COLO668 (cell line): ENCODE data around the gene MEX3A.
"Not testable (repeated sequence)": the region's sequence is repeated elsewhere in the genome, so short reads cannot be mapped to it uniquely, and the experiment has no call there.

Experiments
- DNase-seq: peaks from one replicate; lab custom pipeline; 2025; ENCODE audit not compliant: unreplicated experiment; lab: John Stamatoyannopoulos, UW

The MEX3A gene

DNA sequence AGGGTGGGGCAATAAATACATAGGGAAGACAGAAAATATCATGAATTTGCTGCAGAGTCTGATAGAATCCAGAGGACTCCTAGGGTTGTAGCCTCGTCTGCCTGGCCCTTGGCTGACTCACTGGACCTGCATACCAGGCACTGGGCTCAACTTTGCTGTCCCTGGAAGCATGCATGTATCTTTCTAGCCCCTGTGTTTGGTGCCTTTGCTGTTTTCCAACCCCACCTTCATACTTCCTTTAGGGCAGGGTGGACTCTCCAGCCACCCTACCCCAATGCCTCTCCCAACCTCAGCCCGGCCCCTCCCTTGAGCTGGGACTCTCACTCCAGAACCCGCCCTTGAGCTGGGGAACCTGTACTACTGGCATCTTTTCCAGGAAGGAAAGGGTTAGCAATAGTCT lies 20.1 kb downstream of the MEX3A start:
- no peak for DNase-seq

DNA sequence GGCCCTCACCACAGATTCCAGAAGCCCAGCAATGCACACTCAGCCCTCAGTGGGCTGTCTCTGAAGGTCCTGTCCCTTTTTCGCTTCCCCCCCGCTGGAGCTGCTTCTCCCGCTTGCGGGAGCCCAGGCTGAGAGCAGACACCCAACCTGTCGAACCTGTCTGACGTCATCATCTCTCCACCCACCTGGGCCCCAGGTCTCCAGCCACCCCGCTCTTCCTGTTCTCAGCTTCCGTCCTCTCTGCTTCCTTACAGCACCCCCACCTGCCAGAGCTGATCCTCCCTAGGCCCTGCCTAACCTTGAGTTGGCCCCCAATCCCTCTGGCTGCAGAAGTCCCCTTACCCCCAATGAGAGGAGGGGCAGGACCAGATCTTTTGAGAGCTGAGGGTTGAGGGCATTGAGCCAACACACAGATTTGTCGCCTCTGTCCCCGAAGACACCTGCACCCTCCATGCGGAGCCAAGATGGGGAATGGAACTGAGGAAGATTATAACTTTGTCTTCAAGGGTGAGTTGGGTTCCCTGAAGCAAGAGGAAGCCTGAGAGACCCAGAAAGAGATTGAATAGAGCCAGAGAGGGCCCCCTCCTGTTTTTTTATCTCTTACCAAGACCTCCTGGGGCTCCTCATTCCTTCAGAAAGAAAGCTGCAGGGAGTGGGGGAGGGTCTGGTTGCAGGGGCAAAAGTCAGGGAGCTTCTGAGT lies 21.2 kb downstream of the MEX3A start, which contains the start of gene RAB25:
TSS of gene RAB25 (plus strand) at position 224 of the 700 bp plus-strand sequence. CDS start at position 465, 241 bp downstream.
- DNase-seq: peak; percentile 93

DNA sequence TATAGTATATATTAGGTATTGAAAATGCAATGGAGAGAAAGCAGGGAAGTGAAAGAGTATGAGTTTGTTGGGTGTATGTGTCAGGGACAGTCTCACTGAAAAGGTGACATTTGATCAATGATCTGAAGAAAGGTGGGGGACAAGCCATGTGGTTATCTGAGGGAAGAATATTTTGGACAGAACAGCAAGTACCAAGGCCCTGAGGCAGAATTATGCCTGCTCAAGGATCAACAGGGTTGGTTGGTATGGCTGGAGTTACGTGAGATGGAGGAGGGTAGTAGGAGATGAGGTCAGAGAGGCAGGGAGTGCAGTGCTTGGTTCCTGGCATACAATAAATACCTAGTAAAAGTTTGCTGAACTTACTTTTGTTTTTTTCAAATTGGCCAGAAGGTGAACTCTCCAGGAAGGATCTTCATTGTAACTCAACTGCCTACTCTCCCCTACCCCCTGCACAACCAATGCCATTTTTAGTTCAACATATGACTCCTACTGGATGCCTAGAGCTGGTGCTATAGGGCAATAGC lies 25.9 kb downstream of the MEX3A start:
- no peak for DNase-seq

DNA sequence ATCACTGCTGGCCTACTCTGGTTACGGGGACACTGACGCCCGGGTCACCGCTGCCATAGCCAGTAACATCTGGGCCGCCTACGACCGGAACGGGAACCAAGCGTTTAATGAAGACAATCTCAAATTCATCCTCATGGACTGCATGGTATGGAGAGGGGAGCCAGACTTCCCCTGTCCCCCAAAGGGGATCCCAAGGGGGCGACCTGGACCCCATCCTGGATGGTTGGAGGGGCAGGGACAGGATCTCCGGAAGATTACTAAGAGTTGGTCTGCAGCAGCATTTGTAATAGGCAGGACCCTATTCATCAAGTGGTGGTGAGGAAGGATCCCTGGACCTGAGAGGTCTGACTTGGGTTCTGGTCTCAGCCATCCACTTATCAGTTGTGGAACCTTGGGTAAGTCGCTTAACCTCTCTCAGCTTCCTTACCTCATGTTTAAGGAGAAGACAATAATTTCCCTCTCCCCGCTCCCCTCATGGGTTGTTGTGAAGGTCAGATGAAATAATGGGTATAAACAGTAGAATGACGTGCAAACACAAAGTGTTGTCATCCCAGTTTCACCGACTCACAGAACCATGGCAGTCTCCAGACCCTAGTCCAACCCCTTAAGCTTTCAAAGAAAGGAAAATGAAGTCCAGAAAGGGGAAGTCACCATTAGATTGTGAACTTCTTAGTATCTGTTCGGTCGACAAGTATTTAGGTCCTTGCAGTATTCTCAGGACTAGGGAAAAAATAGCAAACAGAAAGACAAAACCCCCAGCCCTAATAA lies 26.8 kb downstream of the MEX3A start:
- DNase-seq: no peak

DNA sequence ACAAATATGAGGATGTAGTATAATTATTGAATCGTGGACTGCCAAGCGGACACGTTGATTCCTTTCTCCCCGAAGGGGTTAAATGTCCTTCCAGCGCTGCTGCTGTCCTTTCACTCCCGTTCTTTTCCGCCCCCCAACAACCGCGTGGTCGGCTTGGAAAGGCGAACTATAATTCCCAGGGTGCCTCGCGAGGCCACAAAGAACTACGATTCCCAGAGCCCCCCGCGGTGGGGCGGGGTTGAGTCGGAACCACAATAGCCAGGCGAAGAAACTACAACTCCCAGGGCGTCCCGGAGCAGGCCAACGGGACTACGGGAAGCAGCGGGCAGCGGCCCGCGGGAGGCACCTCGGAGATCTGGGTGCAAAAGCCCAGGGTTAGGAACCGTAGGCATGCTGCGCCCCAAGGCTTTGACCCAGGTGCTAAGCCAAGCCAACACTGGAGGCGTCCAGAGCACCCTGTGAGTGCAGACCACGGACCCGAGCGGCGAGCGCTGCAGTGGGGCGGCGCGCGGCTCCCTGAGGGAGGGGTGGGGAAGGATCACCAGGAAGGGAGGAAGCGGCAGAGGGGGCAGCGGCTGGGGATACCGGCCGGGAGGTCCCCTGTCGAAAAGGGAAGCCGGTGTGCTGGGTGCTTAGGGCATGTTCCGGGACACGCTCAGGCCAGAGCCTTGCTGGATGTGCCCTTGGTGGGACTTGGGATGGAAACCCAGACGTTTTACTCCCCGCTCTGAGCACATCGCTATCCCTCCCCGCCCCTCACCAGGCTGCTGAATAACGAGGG lies 27.6 kb downstream of the MEX3A start, which contains the start of gene LAMTOR2:
TSS of gene LAMTOR2 (plus strand) at position 283 of the 781 bp plus-strand sequence. CDS start at position 391, 108 bp downstream.
- peak; percentile 99 for DNase-seq

DNA sequence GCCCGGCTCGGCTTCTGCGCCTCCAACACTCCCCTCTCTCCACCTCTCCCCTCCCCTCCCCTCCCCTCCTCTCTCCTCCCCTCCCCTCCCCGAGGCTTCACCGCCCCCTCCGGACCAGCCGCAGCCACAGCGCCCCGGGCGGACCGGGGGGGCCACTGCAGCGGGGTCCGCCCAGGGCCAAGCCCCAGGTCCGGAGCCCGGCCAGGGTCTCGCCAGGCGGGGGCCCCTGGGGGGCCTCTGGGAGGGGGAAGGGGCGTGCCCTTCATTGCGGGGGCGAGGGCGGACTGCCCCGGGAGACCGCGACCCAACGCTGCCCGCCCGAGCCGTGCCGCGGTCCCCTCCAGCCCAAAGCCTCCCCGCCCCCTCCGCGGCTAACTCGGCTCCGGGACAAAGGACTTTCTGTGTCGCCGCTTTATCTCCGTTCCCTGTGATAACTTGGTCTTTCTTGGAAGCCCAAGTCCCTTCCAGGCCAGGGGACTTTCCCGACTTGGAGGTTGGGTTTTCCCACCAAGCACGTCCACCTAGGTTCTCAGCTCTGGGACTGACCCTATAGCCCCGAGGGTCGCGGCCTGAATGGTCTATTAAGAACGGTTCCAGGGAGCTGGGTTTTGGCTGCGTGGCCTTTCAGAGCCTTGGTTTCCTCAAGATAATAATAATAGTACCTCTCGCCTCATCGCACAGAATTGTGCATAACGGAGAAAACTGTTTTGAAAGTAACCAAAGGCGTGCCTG lies 28.3 kb downstream of the MEX3A start, which contains the start of gene UBQLN4:
TSS of gene UBQLN4 (minus strand) at position 31 of the 732 bp plus-strand sequence. CDS start 97 bp downstream, outside the sequence.
- peak; percentile 94 for DNase-seq

DNA sequence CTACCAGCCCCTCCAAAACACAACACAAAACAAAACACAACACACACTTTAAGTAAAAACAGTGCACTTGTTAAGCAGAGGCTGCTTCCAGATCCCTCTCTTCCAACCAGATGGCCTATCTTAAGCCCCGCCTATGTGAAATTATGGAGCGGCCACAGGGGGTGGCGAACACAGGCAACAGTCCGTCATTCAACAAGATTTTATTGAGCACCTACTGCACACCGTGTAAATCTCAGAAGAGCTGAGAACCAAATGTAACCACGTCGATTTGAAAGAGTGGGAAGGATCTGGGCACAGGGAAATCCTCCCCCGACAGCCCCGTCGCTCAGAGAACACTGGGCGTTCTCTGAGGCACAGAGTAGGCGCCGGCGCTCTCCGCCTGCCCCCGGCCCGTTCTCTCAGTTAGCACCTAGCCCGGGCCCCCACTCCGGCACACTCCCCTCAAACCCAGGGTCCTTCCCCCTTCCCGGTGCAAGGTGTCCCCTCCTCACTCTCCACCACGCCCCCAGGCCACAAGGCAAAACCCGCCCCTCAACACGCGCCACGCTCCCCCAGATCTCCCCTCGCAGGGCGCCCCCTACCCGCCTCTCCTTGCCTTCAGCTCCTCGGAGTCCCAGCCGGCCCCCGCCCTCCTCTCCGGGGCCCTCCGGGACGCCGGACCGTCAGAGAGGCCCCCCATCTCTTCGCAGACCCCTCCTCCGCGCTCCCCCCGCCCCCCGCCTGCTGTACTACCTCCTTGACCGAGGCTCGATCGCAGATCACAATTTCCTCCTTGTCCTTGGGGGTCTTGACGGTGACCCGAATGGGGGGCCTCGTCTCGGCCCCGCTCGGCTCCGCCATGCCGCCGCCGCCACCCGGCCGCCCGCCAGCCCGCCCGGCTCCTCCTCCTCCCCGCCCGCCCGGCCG lies 29.1 kb downstream of the MEX3A start:
- DNase-seq: peak; percentile 60

DNA sequence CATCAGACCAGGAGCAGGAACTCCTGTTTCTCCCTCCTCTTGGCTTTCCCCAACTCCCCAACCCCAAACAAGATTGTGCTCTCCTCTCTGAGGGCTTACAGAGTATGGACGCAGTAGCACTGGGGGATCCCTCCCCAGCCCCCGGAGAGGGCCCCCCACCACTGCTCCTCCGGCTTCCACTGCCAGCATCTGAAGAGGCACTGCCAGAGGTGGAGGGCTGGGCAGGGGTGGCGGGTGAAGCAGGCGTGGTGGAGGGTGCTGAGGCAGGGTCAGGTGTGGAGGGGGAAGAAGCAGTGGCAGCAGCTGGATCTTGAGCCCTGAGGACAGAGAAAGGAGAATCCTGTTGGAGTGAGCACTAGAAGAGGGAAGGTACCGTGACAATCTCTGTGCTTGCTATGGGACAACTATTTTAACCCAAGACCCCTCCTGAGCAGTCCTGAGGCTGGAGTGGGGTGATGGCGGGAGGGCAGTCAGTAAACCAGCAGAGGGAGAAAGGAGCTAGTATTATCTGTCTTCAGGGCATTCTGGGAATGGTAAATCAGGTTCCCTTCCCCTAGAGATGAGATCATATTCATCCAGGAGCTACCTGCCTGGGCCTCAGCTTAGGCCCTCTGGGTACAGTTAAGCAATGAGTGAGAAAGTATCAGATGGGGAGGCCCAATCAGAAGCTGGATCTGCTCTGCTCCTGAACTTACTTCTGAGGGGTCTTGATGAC lies 31.1 kb downstream of the MEX3A start:
- no peak for DNase-seq

DNA sequence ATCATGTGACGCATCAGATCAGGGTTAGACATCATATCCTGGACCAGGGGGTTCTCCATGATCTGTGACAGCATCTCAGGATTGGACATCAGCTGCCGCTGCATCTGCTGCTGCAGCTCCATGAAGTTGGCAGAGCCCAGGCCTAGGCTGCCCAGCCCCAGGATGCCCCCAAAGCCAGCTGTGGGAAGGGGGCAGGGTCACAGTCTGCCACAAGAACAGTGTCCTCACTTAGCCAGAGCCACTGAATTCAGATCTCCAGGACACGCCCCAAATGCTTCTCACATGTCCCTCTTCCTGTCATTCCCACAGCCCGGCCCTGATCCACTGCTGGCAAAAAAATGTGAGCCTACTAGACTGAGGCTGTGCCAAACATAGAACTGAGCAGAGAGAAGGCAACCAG lies 31.9 kb downstream of the MEX3A start:
- no peak for DNase-seq

DNA sequence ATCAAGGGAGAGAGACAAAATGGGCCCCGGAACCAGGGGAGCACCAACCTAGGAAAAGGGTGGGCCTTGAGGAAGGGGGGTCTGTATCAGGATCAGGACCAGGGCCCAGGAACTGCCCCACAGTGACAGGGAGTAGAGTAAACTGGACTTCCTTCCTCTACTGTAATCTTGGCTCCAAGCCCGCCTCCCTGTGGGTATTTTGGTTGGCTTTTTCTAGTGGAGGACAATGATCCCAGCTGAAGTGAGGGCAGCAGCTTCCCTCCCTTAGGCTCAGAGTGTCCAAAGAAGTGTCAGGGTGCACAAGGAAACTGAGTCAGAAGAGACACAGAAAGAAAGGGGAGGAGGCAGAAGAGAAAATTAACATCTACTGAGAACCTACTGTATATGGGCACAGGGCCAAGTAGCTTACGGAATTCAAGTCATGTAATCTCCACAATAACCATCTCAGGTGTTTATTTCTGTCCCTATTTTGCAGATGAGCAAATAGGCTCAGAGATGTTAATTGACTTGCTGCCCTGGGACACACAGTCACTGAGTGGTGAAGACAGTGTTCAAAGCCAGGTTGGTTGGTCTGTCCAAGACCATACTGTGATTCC lies 33.5 kb downstream of the MEX3A start:
- DNase-seq: no peak

DNA sequence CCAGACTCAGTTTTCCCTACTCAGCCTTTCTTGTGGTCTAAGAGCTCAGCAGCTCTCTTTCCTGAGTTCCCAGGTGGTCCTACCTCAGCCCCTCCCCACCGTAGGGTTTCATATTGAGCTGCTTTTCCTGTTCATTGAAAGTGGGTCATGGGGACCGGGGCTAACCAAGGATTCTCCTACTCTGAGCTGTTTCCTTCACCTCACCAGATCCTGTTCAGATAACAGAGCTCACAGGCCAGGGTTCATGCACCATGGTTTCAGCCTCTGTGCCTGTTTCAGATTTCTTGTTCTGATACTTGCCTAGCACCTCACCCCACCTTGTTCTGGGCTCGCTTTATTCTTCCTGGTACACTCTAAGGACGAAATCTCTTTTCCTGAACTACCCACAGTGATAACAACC lies 37.2 kb downstream of the MEX3A start:
- no peak for DNase-seq

DNA sequence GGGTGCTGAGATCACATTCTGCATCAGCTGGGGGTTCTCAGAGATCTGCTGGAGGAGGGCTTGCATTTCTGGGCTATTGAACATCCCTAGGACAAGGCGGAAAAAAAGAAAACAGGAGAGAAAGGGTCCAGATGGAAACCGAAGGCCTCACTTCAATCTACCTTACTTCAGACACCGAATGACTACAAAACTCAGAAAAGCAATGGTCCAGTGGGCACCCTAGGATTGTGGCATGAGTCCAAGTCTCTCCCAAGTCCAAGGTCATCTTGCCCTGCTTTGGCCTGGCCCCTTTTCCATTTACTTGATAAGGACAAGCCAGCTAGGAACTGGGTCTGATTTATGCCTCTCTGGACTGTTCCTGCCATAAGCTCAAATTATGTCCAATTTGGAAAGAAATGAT lies 39.4 kb downstream of the MEX3A start:
- no peak for DNase-seq

DNA sequence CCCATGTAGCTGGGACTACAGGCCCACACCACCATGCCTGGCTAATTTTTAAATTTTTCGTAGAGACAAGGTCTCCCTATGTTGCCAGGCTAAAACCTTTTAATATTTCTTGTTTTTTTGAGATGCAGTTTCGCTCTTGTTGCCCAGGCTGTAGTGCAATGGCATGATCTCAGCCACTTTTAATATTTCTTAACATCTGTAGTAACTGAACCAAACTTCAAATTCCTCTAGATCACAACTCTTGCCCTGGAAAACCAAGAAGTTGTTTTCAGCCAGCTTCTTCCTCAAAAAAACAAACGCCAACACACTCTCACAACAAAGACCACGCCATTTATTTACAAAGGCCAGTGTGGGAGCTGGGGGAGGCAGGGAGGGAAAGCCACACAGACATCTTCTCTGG lies 47.3 kb downstream of the MEX3A start:
- not testable (repeated sequence) for DNase-seq

DNA sequence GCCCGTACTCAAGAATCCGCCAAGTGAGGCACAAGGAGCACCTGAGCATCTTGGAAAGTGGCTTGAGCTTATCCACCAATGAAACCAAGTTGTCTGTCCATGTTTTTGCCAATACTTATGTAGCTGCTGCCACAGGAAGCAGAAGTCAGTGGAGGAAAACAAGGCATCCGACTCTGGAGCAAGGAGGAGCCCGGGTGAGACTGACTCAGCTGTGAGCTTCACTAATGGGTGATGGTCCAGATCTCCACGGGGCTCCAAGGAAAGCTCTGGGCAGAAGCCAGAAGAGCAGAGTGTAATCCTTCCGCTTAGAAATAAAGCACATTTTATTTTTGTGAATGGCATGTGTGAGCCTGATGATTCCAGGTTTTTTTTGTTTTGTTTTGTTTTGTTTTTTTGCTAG lies 49.3 kb downstream of the MEX3A start:
- no peak for DNase-seq

DNA sequence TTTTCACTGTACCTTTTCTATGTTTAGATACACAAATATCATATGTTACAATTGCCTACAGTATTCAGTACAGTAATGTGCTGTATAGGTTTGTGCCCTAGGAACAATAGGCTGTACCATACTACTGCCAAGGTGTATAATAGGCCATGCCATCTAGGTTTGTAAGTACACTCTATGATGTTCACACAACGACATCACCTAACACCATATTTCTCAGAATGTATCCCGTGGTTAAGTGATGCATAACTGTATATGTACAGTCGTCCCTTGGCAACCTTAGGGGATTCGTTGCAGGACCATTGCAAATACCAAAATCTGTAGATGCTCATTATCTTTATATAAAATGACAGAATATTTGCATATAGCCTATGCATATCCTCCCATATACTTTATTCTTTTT lies 55.7 kb downstream of the MEX3A start:
- no peak for DNase-seq

DNA sequence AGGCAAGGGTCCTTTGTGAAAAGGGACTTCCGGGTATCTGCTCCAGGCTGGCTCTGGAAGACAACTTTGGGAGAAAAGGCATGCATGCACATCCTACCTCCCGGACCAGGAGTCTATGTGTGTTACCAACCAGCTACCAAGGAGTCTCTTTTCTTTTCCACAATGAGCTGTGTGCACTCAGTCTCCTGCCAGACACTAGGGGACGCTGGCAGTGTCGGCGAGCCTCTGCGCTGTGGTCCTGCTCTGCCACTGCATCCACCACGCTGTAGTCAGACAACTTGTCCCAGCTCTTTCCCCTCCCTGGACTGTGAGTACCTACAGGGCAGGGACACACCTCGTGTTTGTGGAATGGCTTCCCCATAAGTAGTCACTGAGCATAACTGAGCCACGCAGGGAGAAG lies 56.4 kb downstream of the MEX3A start:
- peak; percentile 55 for DNase-seq

DNA sequence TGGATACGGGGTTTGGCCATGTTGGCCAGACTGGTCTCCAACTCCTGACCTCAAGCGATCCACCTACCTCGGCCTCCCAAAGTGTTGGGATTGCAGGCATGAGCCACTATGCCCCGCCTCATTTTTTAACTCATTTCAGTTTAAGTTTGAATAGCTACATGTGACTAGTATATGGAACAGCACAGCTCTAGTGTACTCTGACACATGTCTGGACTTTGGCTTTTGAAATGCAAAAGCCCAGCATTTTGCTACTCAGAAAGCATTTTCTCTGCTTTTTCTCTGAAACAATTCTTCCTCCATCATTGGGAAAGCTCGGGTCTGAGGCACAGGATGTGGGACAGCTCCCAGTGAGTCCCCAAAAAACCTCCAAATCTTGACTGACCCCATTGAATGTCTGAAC lies 57.5 kb downstream of the MEX3A start:
- no peak for DNase-seq
